T-helper 22 cell (primary cell): Measurements from ENCODE around the gene COL5A1.

Experiments
- DNase-seq: peaks from one replicate; pipeline ENCODE4 v3.0.0-alpha.2; 2020; ENCODE audit warnings: low read depth

Gene COL5A1

GRCh38 chr9:134835448-134835847 is 193.8 kb downstream of the COL5A1 start:
- no peak for DNase-seq

GRCh38 chr9:134835987-134836386 is 194.4 kb downstream of the COL5A1 start:
- no peak for DNase-seq

- DNase-seq = no peak
Measured at GRCh38 chr9:134836406-134836970, 194.9 kb downstream of the COL5A1 start.

- no peak for DNase-seq
Measured at GRCh38 chr9:134837529-134837928, 195.9 kb downstream of the COL5A1 start.

GRCh38 chr9:134838651-134839454 is 197.2 kb downstream of the COL5A1 start:
- DNase-seq = no peak

- no peak for DNase-seq
Measured at GRCh38 chr9:134839455-134840125, 198.0 kb downstream of the COL5A1 start.

- no peak for DNase-seq
Measured at GRCh38 chr9:134840511-134840910, 198.9 kb downstream of the COL5A1 start.

GRCh38 chr9:134841180-134841904 is 199.7 kb downstream of the COL5A1 start:
- DNase-seq = no peak

- no peak for DNase-seq
Measured at GRCh38 chr9:134842321-134842720, 200.7 kb downstream of the COL5A1 start.

- no peak for DNase-seq
Measured at GRCh38 chr9:134843740-134844139, 202.1 kb downstream of the COL5A1 start.

GRCh38 chr9:134844821-134845220 is 203.2 kb downstream of the COL5A1 start:
- DNase-seq = no peak

- no peak for DNase-seq
Measured at GRCh38 chr9:134846187-134846586, 204.6 kb downstream of the COL5A1 start.

- DNase-seq = no peak
Measured at GRCh38 chr9:134846699-134847098, 205.1 kb downstream of the COL5A1 start.

GRCh38 chr9:134847138-134847537 is 205.5 kb downstream of the COL5A1 start:
- no peak for DNase-seq

- DNase-seq = no peak
Measured at GRCh38 chr9:134847752-134848432, 206.3 kb downstream of the COL5A1 start.

GRCh38 chr9:134848504-134848903 is 206.9 kb downstream of the COL5A1 start:
- DNase-seq = no peak

GRCh38 chr9:134850611-134851010 is 209.0 kb downstream of the COL5A1 start:
- DNase-seq = no peak

- DNase-seq = no peak
Measured at GRCh38 chr9:134851020-134851419, 209.4 kb downstream of the COL5A1 start.

GRCh38 chr9:134852906-134853654 is 211.5 kb downstream of the COL5A1 start:
- no peak for DNase-seq

GRCh38 chr9:134853893-134854292 is 212.3 kb downstream of the COL5A1 start:
- no peak for DNase-seq

- no peak for DNase-seq
Measured at GRCh38 chr9:134854541-134854981, 213.0 kb downstream of the COL5A1 start.
